DOHH2 (cell line): ENCODE data around the gene KRT82.

Experiments used
- H3F3A ChIP-seq: fragments of 200-600 bp; sonication (generic), shearing (Covaris generic); 2 replicates; pipeline ENCODE4 v1.6.0; 2016; ENCODE audit warnings: antibody characterized with exemption, mild to moderate bottlenecking; ENCODE audit not compliant: control insufficient read depth, insufficient read depth
- H3K27ac ChIP-seq: fragments of 200-600 bp; sonication (generic); 2 replicates; pipeline ENCODE4 v1.5.1; 2014; ENCODE audit warnings: low read depth, mild to moderate bottlenecking, low read length, moderate library complexity
- H3K27me3 ChIP-seq: fragments of 200-600 bp; sonication (generic); 2 replicates; pipeline ENCODE4 v1.6.1; 2014; ENCODE audit warnings: mild to moderate bottlenecking, low read length, mixed read lengths; ENCODE audit not compliant: control insufficient read depth
- H3K36me3 ChIP-seq: fragments of 200-600 bp; sonication (generic); 2 replicates; pipeline ENCODE4 v1.6.1; 2014; ENCODE audit warnings: mild to moderate bottlenecking, low read length, moderate library complexity, mixed read lengths; ENCODE audit not compliant: control insufficient read depth
- H3K4me1 ChIP-seq: fragments of 200-600 bp; sonication (generic); 2 replicates; pipeline ENCODE4 v1.6.1; 2014; ENCODE audit warnings: mild to moderate bottlenecking, low read length, mixed read lengths; ENCODE audit not compliant: control insufficient read depth
- H3K4me2 ChIP-seq: fragments of 200-600 bp; sonication (generic); 2 replicates; pipeline ENCODE4 v1.6.0; 2014; ENCODE audit warnings: mild to moderate bottlenecking, low read length, moderate library complexity
- H3K4me3 ChIP-seq: fragments of 200-600 bp; sonication (generic); 2 replicates; pipeline ENCODE4 v1.5.1; 2014; ENCODE audit warnings: mild to moderate bottlenecking, low read length, mixed read lengths
- H3K79me2 ChIP-seq: fragments of 200-600 bp; sonication (generic); 2 replicates; pipeline ENCODE4 v1.6.1; 2014; ENCODE audit warnings: mild to moderate bottlenecking, low read length, mixed read lengths; ENCODE audit not compliant: control insufficient read depth
- H3K9me2 ChIP-seq: fragments of 200-600 bp; sonication (generic); replicated peaks from 2 replicates; pipeline ENCODE4 v1.6.1; 2014; ENCODE audit warnings: mild to moderate bottlenecking, low read length, mixed read lengths; ENCODE audit not compliant: control insufficient read depth
- H3K9me3 ChIP-seq: fragments of 200-600 bp; sonication (generic); 2 replicates; pipeline ENCODE4 v1.6.1; 2014; ENCODE audit warnings: antibody characterized with exemption, low read length, mixed read lengths; ENCODE audit not compliant: control insufficient read depth, insufficient read depth
- H4K20me1 ChIP-seq: fragments of 200-600 bp; sonication (generic); 2 replicates; pipeline ENCODE4 v1.6.0; 2014; ENCODE audit warnings: low read depth, mild to moderate bottlenecking, antibody characterized with exemption, low read length, moderate library complexity; ENCODE audit not compliant: control insufficient read depth, insufficient read depth
- CTCF ChIP-seq: fragments of 200-600 bp; sonication (generic); IDR thresholded peaks from one replicate; pipeline ENCODE4 v1.5.1; 2014; ENCODE audit warnings: antibody characterized with exemption, mild to moderate bottlenecking, low read depth, low read length; ENCODE audit not compliant: poor library complexity, severe bottlenecking
- EZH2phosphoT487 ChIP-seq: fragments of 200-600 bp; sonication (generic); IDR thresholded peaks from 2 replicates; pipeline ENCODE4 v1.6.1; 2017; ENCODE audit warnings: borderline replicate concordance, mild to moderate bottlenecking, antibody characterized with exemption, low read length, moderate library complexity, mixed read lengths

KRT82 gene

GRCh38 chr12:52372216-52373154 lies 33.6 kb downstream of the KRT82 start:
- Histone ChIP-seq H4K20me1 (no peaks in the 10 kb centered on the region), H3K36me3 (no peaks in the 10 kb centered on the region), H3K79me2 (no peaks in the 10 kb centered on the region), H3K4me3 (no peak overlapping the region), H3K9me3 (no peaks in the 10 kb centered on the region), H3K27ac (no peak overlapping the region), H3K9me2 (no peaks in the 10 kb centered on the region), H3K27me3 (peaks cover 7% of the 10 kb centered on the region), H3K4me2 (no peak overlapping the region), H3F3A (no peaks in the 10 kb centered on the region), H3K4me1 (no peaks in the 10 kb centered on the region)
- peak; percentile 58 for TF ChIP-seq CTCF
- no peak for TF ChIP-seq EZH2phosphoT487

DNA sequence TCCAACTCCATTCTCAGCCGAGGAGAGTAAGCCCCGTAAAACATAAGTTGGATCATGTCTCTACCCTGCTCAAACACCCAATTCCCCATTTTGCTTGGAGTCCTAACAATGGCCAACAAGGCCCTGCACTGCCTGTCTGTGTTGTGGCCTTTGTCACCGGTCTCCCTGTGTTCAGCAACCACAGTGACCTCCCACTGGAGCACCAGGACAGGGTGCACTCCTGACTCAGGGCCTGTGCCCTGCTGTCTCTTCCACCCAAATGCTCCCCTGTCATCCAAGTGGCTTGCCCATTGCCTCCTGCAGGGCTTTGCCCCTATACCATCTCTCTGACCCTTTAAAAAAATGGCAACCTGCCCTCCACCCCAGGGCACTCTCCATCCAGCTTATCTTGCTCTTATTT lies 34.4 kb downstream of the KRT82 start:
- no peaks in the 10 kb centered on the region for H3F3A ChIP-seq
- H3K79me2 ChIP-seq: no peaks in the 10 kb centered on the region
- no peaks in the 10 kb centered on the region for H3K9me3 ChIP-seq
- TF ChIP-seq CTCF (no peak), EZH2phosphoT487 (no peak)
- no peaks in the 10 kb centered on the region for H3K36me3 ChIP-seq
- H3K27me3 ChIP-seq: peaks cover 7% of the 10 kb centered on the region
- H3K4me3 ChIP-seq: no peak overlapping the region
- H3K4me1 ChIP-seq: no peaks in the 10 kb centered on the region
- no peak overlapping the region for H3K27ac ChIP-seq
- no peaks in the 10 kb centered on the region for H3K9me2 ChIP-seq
- no peak overlapping the region for H3K4me2 ChIP-seq
- H4K20me1 ChIP-seq: no peaks in the 10 kb centered on the region

- H4K20me1 ChIP-seq: no peaks in the 10 kb centered on the region
- H3K27me3 ChIP-seq: peaks cover 7% of the 10 kb centered on the region
- TF ChIP-seq CTCF (no peak), EZH2phosphoT487 (no peak)
- no peak overlapping the region for H3K27ac ChIP-seq
- H3K36me3 ChIP-seq: no peaks in the 10 kb centered on the region
- H3K4me2 ChIP-seq: no peak overlapping the region
- H3F3A ChIP-seq: no peaks in the 10 kb centered on the region
- no peaks in the 10 kb centered on the region for H3K9me3 ChIP-seq
- no peaks in the 10 kb centered on the region for H3K9me2 ChIP-seq
- no peaks in the 10 kb centered on the region for H3K4me1 ChIP-seq
- H3K79me2 ChIP-seq: no peaks in the 10 kb centered on the region
- H3K4me3 ChIP-seq: no peak overlapping the region
Observed at GRCh38 chr12:52370926-52371608, 35.1 kb downstream of the KRT82 start.
